Stimulated activated CD4-positive, alpha-beta T cell treated with anti-CD3 and anti-CD28 coated beads, Interleukin-1b, Interleukin-23, amount 100 ng/mL, for 1 hour (primary cell): ENCODE measurements around the gene SPDYE17.
"Not testable (repeated sequence)": the region's sequence is repeated elsewhere in the genome, so short reads cannot be mapped to it uniquely, and the experiment has no call there.

Source experiments
- DNase-seq, 2 donors: peaks; one replicate each; pipeline ENCODE4 v3.0.0-alpha.2; 2020; ENCODE audit warnings: low read depth in 2 of 2

The SPDYE17 gene

GRCh38 chr7:76998764-76999450, 33.3 kb downstream of the SPDYE17 start:
- not testable (repeated sequence) for DNase-seq

GRCh38 chr7:76998285-76998589, 33.9 kb downstream of the SPDYE17 start:
- no peak for DNase-seq

- DNase-seq: no peak
Measured at GRCh38 chr7:76997381-76998284, 34.5 kb downstream of the SPDYE17 start.

GRCh38 chr7:76996932-76997331, 35.2 kb downstream of the SPDYE17 start:
- not testable (repeated sequence) for DNase-seq

- DNase-seq: not testable (repeated sequence)
Measured at GRCh38 chr7:76994286-76994685, 37.9 kb downstream of the SPDYE17 start.

- DNase-seq: not testable (repeated sequence)
Measured at GRCh38 chr7:76993831-76994230, 38.3 kb downstream of the SPDYE17 start.

- not testable (repeated sequence) for DNase-seq
Measured at GRCh38 chr7:76992871-76993270, 39.3 kb downstream of the SPDYE17 start.

GRCh38 chr7:76992204-76992603, 40.0 kb downstream of the SPDYE17 start:
- DNase-seq: not testable (repeated sequence)

- not testable (repeated sequence) for DNase-seq
Measured at GRCh38 chr7:76990202-76990601, 42.0 kb downstream of the SPDYE17 start.

- DNase-seq: not testable (repeated sequence)
Measured at GRCh38 chr7:76985924-76986717, 46.0 kb downstream of the SPDYE17 start.

GRCh38 chr7:76984784-76985136, 47.4 kb downstream of the SPDYE17 start:
- DNase-seq: not testable (repeated sequence)

GRCh38 chr7:76983937-76984783, 48.0 kb downstream of the SPDYE17 start:
- not testable (repeated sequence) for DNase-seq

GRCh38 chr7:76983333-76983732, 48.8 kb downstream of the SPDYE17 start:
- DNase-seq: not testable (repeated sequence)

GRCh38 chr7:76982501-76982900, 49.7 kb downstream of the SPDYE17 start:
- DNase-seq: not testable (repeated sequence)

GRCh38 chr7:76981187-76981970, 50.8 kb downstream of the SPDYE17 start:
- DNase-seq: not testable (repeated sequence)

GRCh38 chr7:76980576-76980975, 51.6 kb downstream of the SPDYE17 start:
- not testable (repeated sequence) for DNase-seq

- not testable (repeated sequence) for DNase-seq
Measured at GRCh38 chr7:76977761-76978367, 54.3 kb downstream of the SPDYE17 start.

GRCh38 chr7:76974793-76975579, 57.2 kb downstream of the SPDYE17 start:
- not testable (repeated sequence) for DNase-seq

GRCh38 chr7:76974336-76974735, 57.8 kb downstream of the SPDYE17 start:
- DNase-seq: not testable (repeated sequence)
